ENCODE data around the gene DIP2C.

GRCh38 chr10:488933-489215 lies 200.6 kb downstream of the DIP2C start:
- TF ChIP-seq ZNF317 (CRISPR knock-in tag; IDR thresholded peaks at IDR 0.05; ENCODE audit: borderline replicate concordance, low read depth) (no peak), FOXK1 (CRISPR knock-in tag; IDR thresholded peaks at IDR 0.05) (no peak), E2F4 (CRISPR knock-in tag; IDR thresholded peaks at IDR 0.05; ENCODE audit: borderline replicate concordance, low read depth) (no peak), SOX15 (CRISPR knock-in tag; IDR thresholded peaks at IDR 0.05) (no peak), ZNF423 (CRISPR knock-in tag; IDR thresholded peaks at IDR 0.05) (no peak), AFF4 (CRISPR knock-in tag; IDR thresholded peaks at IDR 0.05; ENCODE audit: borderline replicate concordance) (no peak), CTCF (IDR thresholded peaks at IDR 0.05) (no peak), SP1 (CRISPR knock-in tag; conservative IDR thresholded peaks at IDR 0.05) (no peak), USF2 (CRISPR knock-in tag; IDR thresholded peaks at IDR 0.05) (no peak), FOXJ3 (CRISPR knock-in tag; IDR thresholded peaks at IDR 0.05; ENCODE audit: borderline replicate concordance) (no peak), ZBTB21 (CRISPR knock-in tag; IDR thresholded peaks at IDR 0.05; ENCODE audit: borderline replicate concordance) (no peak), CBFB (CRISPR knock-in tag; IDR thresholded peaks at IDR 0.05; ENCODE audit: low read depth) (no peak)

Measured in WTC11 (cell line).